CD14-positive monocyte (primary cell): ENCODE data around the gene RCHY1. TPM values are rescaled to one million over a fixed set of nuclear protein-coding genes. Genes with fewer than 3 reads are reported as not detected.

ENCODE experiments used
- DNase-seq, 3 donors: peaks; one replicate each; pipeline ENCODE4 v3.0.0-alpha.2; 2011 to 2022
- H2AFZ ChIP-seq: 2 replicates; pipeline ENCODE4 v1.6.0; 2012; ENCODE audit warnings: mild to moderate bottlenecking, low read depth, low read length, inconsistent platforms; ENCODE audit not compliant: insufficient read depth, poor library complexity, severe bottlenecking
- H3K27ac ChIP-seq, 2 donors: 1 replicate in 1 of 2; 2 replicates in 1 of 2; pipeline ENCODE4 v1.5.1; 2012 to 2013; ENCODE audit warnings: low read length in 2 of 2, control low read depth in 1 of 2, inconsistent platforms in 1 of 2, low read depth in 1 of 2, mild to moderate bottlenecking in 1 of 2
- H3K27me3 ChIP-seq, 2 donors: one replicate each; pipeline versions ENCODE4 v1.6.0 to v1.6.1; 2011 to 2013; ENCODE audit warnings: low read length in 2 of 2; ENCODE audit not compliant: control insufficient read depth in 2 of 2, insufficient read depth in 2 of 2
- H3K36me3 ChIP-seq, 2 donors: replicated peaks in 1 of 2; 1 replicate in 1 of 2; 2 replicates in 1 of 2; pipeline versions ENCODE4 v1.5.1 to v1.6.1; 2012 to 2013; ENCODE audit warnings: low read length in 2 of 2, control low read depth in 1 of 2, inconsistent platforms in 1 of 2, mild to moderate bottlenecking in 1 of 2; ENCODE audit not compliant: insufficient read depth in 2 of 2, control insufficient read depth in 1 of 2
- H3K4me1 ChIP-seq, 2 donors: 1 replicate in 1 of 2; 2 replicates in 1 of 2; pipeline versions ENCODE4 v1.5.1 to v1.6.1; 2012 to 2013; ENCODE audit warnings: low read length in 2 of 2, control low read depth in 1 of 2, inconsistent platforms in 1 of 2, mild to moderate bottlenecking in 1 of 2, moderate library complexity in 1 of 2; ENCODE audit not compliant: insufficient read depth in 2 of 2, control insufficient read depth in 1 of 2
- H3K4me2 ChIP-seq: replicated peaks from 2 replicates; pipeline ENCODE3; 2012; ENCODE audit warnings: low read length, moderate library complexity, mild to moderate bottlenecking; ENCODE audit not compliant: poor library complexity, severe bottlenecking; ENCODE audit errors: extremely low read depth
- H3K4me3 ChIP-seq, 3 experiments: fragments of 200-600 bp in 1 of 3; sonication (generic) in 1 of 3; replicated peaks in 1 of 3; 1 replicate in 2 of 3; 2 replicates in 1 of 3; pipeline ENCODE4 v1.5.1; 2011 to 2013; ENCODE audit warnings: low read length in 3 of 3, mild to moderate bottlenecking in 3 of 3, control low read depth in 2 of 3, low read depth in 2 of 3, inconsistent platforms in 1 of 3, moderate library complexity in 1 of 3
- H3K79me2 ChIP-seq: 2 replicates; pipeline ENCODE4 v1.6.0; 2012; ENCODE audit warnings: mild to moderate bottlenecking, control low read depth, inconsistent platforms, low read length, moderate library complexity; ENCODE audit not compliant: insufficient read depth
- H3K9ac ChIP-seq: 2 replicates; pipeline ENCODE4 v1.6.0; 2017; ENCODE audit warnings: low read length, mild to moderate bottlenecking; ENCODE audit not compliant: insufficient read depth, poor library complexity, severe bottlenecking
- H3K9me3 ChIP-seq, 2 donors: replicated peaks in 1 of 2; 1 replicate in 1 of 2; 2 replicates in 1 of 2; pipeline versions ENCODE4 v1.5.1 to v1.6.1; 2012 to 2013; ENCODE audit warnings: low read length in 2 of 2, control low read depth in 1 of 2; ENCODE audit not compliant: control insufficient read depth in 1 of 2, insufficient read depth in 1 of 2
- H4K20me1 ChIP-seq: 2 replicates; pipeline ENCODE4 v1.6.0; 2012; ENCODE audit warnings: mild to moderate bottlenecking, low read length, control low read depth, moderate library complexity; ENCODE audit not compliant: insufficient read depth
- H3K27ac Mint-ChIP-seq, 7 donors: one replicate each; pipeline ENCODE4 v1.8.0; 2020; ENCODE audit warnings: mild to moderate bottlenecking in 7 of 7, mixed read lengths in 7 of 7, moderate library complexity in 6 of 7, inconsistent platforms in 2 of 7
- H3K27me3 Mint-ChIP-seq, 3 donors: one replicate each; pipeline ENCODE4 v1.8.0; 2021 to 2022; ENCODE audit warnings: low read depth in 3 of 3, mild to moderate bottlenecking in 3 of 3, mixed read lengths in 3 of 3, moderate library complexity in 3 of 3, inconsistent platforms in 1 of 3
- H3K36me3 Mint-ChIP-seq, 2 donors: one replicate each; pipeline ENCODE4 v1.8.0; 2020; ENCODE audit warnings: mixed read lengths in 2 of 2, inconsistent platforms in 1 of 2, mild to moderate bottlenecking in 1 of 2
- H3K4me1 Mint-ChIP-seq: one replicate; pipeline ENCODE4 v1.8.0; 2020; ENCODE audit warnings: mild to moderate bottlenecking, mixed read lengths
- H3K4me3 Mint-ChIP-seq, 2 donors: one replicate each; pipeline ENCODE4 v1.8.0; 2020; ENCODE audit warnings: mild to moderate bottlenecking in 2 of 2, mixed read lengths in 2 of 2, moderate library complexity in 1 of 2
- H3K9me3 Mint-ChIP-seq, 7 donors: one replicate each; pipeline ENCODE4 v1.8.0; 2020 to 2022; ENCODE audit warnings: mixed read lengths in 7 of 7, mild to moderate bottlenecking in 6 of 7, moderate library complexity in 6 of 7, inconsistent platforms in 2 of 7
- CTCF ChIP-seq: fragments of 200-600 bp; IDR thresholded peaks from one replicate; pipeline ENCODE4 v1.8.0; 2022; ENCODE audit warnings: antibody characterized with exemption, mild to moderate bottlenecking
- WGBS: methylation state at CpG from one replicate; pipeline ENCODE4 v1.1.5; 2013; ENCODE audit warnings: missing lambda C conversion rate; ENCODE audit not compliant: insufficient coverage; 5-methylcytosine and 5-hydroxymethylcytosine counted together
- intact Hi-C, 2 donors: fragments of 100-400 bp; cut with micrococcal nuclease; formaldehyde crosslinking; loops; one replicate each; pipeline versions ENCODE4 v1.15.0 to v1.15.1; 2023
- polyA plus RNA-seq, 3 donors: library from polyadenylated mRNA; depleted of rRNA in 1 of 3; unstranded in 2 of 3; stranded (reverse) in 1 of 3; fragments of 300-500 nt in 2 of 3; fragments of >200 nt in 1 of 3; fragmentation: Illumina TruSeq in 2 of 3; gene quantifications; 1 replicate in 2 of 3; 2 replicates in 1 of 3; pipeline ENCODE4 v1.2.3, GENCODE V29; 2012 to 2021

RCHY1 gene
- polyA plus RNA-seq, 3 donors: 22.5 to 44.1 (median 23.0) TPM

- DNase-seq: no peak
- no peak overlapping the region for H2AFZ ChIP-seq
- H3K9me3 Mint-ChIP-seq: peaks cover 0 to 7% (median 2%) of the 10 kb centered on the region in 7 donors
- no peak overlapping the region for H3K4me3 ChIP-seq
- H3K36me3 ChIP-seq: no peaks in the 10 kb centered on the region
- peaks cover 6% of the 10 kb centered on the region for H3K4me1 Mint-ChIP-seq
- no peaks in the 10 kb centered on the region for H4K20me1 ChIP-seq
- no peak overlapping the region for H3K27ac ChIP-seq
- H3K36me3 Mint-ChIP-seq: no peaks in the 10 kb centered on the region
- 60% methylated on average over 1 of the region's 1 CpG for WGBS
- no peak overlapping the region for H3K4me3 Mint-ChIP-seq
- no peaks in the 10 kb centered on the region for H3K27me3 ChIP-seq
- TF ChIP-seq CTCF: no peak
- no peak overlapping the region for H3K4me2 ChIP-seq
- no peaks in the 10 kb centered on the region for H3K9me3 ChIP-seq
- intact Hi-C loops: no loop called here
- no peaks in the 10 kb centered on the region for H3K79me2 ChIP-seq
- H3K9ac ChIP-seq: no peak overlapping the region
- H3K27me3 Mint-ChIP-seq: peaks cover 0 to 5% (median 3%) of the 10 kb centered on the region in 3 donors
- H3K4me1 ChIP-seq: no peaks in the 10 kb centered on the region
- no peak overlapping the region for H3K27ac Mint-ChIP-seq
Observed at GRCh38 chr4:75429208-75429607, 85.0 kb downstream of the RCHY1 start.

Other genes with a start within 250 kb of the RCHY1 start
- 1 to 10 TPM; 2.3 to 6.1 (median 5.6) TPM for gene THAP6, start 70 bp upstream of the RCHY1 start, polyA plus RNA-seq
- not detected for gene ODAPH, start 41.7 kb upstream of the RCHY1 start, polyA plus RNA-seq
- gene CDKL2, start 116.1 kb upstream of the RCHY1 start, polyA plus RNA-seq: not detected
- 10 to 100 TPM; 32.5 to 92.3 (median 74.2) TPM for gene G3BP2, start 159.0 kb upstream of the RCHY1 start, polyA plus RNA-seq
- gene USO1, start 210.2 kb upstream of the RCHY1 start, polyA plus RNA-seq: 10 to 100 TPM; 15.4 to 26.9 (median 17.5) TPM